Thymus (tissue), 11 donors: ENCODE data around the gene FXYD4. TPM values are rescaled to one million over a fixed set of nuclear protein-coding genes. Genes with fewer than 3 reads are reported as not detected.
"Not testable (repeated sequence)": the region's sequence is repeated elsewhere in the genome, so short reads cannot be mapped to it uniquely, and the experiment has no call there.

Source experiments
- DNase-seq, 9 donors: peaks; one replicate each; pipeline ENCODE4 v3.0.0-alpha.2; 2013; ENCODE audit warnings: low spot score in 9 of 9, low read depth in 6 of 9, missing footprints in 1 of 9
- H3K27ac ChIP-seq, 2 donors: one replicate each; pipeline ENCODE4 v1.5.1; 2013; ENCODE audit warnings: control low read depth in 1 of 2, low read depth in 1 of 2, low read length in 1 of 2, mild to moderate bottlenecking in 1 of 2, moderate library complexity in 1 of 2
- H3K27me3 ChIP-seq, 2 donors: one replicate each; pipeline ENCODE4 v1.5.1; 2013; ENCODE audit warnings: low read length in 1 of 2; ENCODE audit not compliant: control insufficient read depth in 2 of 2, insufficient read depth in 1 of 2
- H3K36me3 ChIP-seq, 2 donors: one replicate each; pipeline ENCODE4 v1.5.1; 2013; ENCODE audit warnings: low read length in 1 of 2, mild to moderate bottlenecking in 1 of 2, moderate library complexity in 1 of 2; ENCODE audit not compliant: control insufficient read depth in 2 of 2, insufficient read depth in 2 of 2
- H3K4me1 ChIP-seq, 2 donors: one replicate each; pipeline ENCODE4 v1.5.1; 2013; ENCODE audit warnings: low read length in 2 of 2; ENCODE audit not compliant: control insufficient read depth in 2 of 2, insufficient read depth in 2 of 2
- H3K4me3 ChIP-seq, 2 donors: one replicate each; pipeline ENCODE4 v1.5.1; 2013; ENCODE audit warnings: low read length in 2 of 2, control low read depth in 1 of 2, mild to moderate bottlenecking in 1 of 2
- H3K9me3 ChIP-seq, 2 donors: one replicate each; pipeline ENCODE4 v1.5.1; 2013; ENCODE audit warnings: low read length in 1 of 2, mild to moderate bottlenecking in 1 of 2; ENCODE audit not compliant: control insufficient read depth in 2 of 2, insufficient read depth in 1 of 2
- WGBS: extraction: QIAGEN DNeasy Blood & Tissue Kit; methylation state at CpG from one replicate; pipeline ENCODE4 v1.1.7; 2013; 5-methylcytosine and 5-hydroxymethylcytosine counted together
- polyA plus RNA-seq: library from polyadenylated mRNA; stranded (reverse); fragments of 200-250 nt; gene quantifications from one replicate; pipeline ENCODE4 v1.2.3, GENCODE V29; 2013
- total RNA-seq: library from RNA; stranded (reverse); fragments of 120-200 nt; gene quantifications from one replicate; pipeline ENCODE4 v1.2.4, GENCODE V29; 2013
- donor health status: healthy.

FXYD4 gene
- total and polyA plus RNA-seq, 2 donors: 0.14 to 0.59 TPM

DNA sequence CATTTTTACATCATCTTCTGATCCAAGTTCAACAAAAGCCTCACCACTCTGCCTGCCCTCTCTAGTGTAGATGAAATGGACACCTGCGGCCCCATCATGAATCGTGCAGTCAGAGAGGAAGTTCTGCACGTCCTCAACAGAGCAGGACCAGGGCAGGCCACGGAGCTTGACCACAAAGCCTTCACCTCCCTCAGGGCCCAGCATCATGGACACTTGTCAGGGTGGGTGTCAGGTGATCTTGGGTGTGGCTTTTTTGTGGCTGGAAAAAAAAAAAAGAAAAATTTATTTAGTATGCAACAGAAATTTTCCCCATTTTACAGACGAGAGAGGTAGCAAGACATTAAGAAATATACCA is 16.2 kb downstream of the FXYD4 start:
- no peak overlapping the region for H3K27ac ChIP-seq
- H3K36me3 ChIP-seq: peaks cover 60 to 82% of the 10 kb centered on the region in 2 donors
- H3K4me1 ChIP-seq: peaks cover 0 to 9% of the 10 kb centered on the region in 2 donors
- H3K27me3 ChIP-seq: no peaks in the 10 kb centered on the region
- H3K9me3 ChIP-seq: no peaks in the 10 kb centered on the region
- no peak for DNase-seq
- no peak overlapping the region for H3K4me3 ChIP-seq
- WGBS: 89% methylated on average over 5 of the region's 5 CpGs

DNA sequence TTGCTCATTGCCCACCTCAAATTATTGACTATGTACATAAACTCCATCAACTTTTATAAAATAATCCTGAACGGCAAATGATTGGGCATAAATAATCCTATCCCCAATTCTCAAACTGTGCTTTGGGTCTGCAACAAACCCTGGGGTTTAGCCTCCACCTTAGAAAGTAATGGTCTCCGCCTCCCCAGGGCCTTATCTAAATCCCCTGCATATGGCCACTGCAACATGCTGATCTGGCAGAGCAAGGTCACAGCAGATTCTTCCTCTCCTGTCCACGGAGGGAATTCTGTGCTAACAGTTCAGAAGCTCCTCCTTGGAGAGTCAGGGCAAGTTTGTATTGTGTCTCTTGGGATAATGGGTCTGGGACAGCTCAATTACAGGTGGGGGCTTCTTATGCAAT is 18.4 kb downstream of the FXYD4 start:
- Histone ChIP-seq H3K36me3 (peaks cover 66 to 96% of the 10 kb centered on the region in 2 donors), H3K4me1 (peaks cover 5 to 19% of the 10 kb centered on the region in 2 donors), H3K9me3 (no peaks in the 10 kb centered on the region), H3K27ac (no peak overlapping the region), H3K27me3 (no peaks in the 10 kb centered on the region), H3K4me3 (no peak overlapping the region)
- WGBS: 96% methylated on average over 3 of the region's 3 CpGs
- no peak for DNase-seq

DNA sequence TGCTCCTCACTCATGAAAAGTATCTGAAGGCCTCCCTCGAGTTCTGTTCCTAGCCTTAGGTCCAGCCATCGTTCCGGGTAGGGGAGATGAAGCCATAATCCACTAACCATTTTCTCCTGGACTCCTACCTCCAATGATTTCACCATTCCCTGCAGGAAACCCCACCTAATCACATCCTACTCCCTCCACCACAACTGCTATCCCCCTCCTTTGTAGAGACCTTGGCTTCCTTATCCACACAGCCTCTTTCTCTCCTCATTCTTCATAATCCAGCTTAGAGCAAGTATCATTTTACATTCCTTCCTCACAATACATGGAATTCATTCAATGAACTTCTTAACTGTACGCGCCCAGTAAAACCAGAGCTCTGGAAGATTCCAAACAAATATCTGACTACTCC is 18.9 kb downstream of the FXYD4 start:
- Histone ChIP-seq H3K9me3 (no peaks in the 10 kb centered on the region), H3K4me3 (no peak overlapping the region), H3K4me1 (peaks cover 8 to 23% of the 10 kb centered on the region in 2 donors), H3K27me3 (no peaks in the 10 kb centered on the region), H3K36me3 (peaks cover 64 to 95% of the 10 kb centered on the region in 2 donors), H3K27ac (no peak overlapping the region)
- 97% methylated on average over 5 of the region's 5 CpGs for WGBS
- DNase-seq: no peak

DNA sequence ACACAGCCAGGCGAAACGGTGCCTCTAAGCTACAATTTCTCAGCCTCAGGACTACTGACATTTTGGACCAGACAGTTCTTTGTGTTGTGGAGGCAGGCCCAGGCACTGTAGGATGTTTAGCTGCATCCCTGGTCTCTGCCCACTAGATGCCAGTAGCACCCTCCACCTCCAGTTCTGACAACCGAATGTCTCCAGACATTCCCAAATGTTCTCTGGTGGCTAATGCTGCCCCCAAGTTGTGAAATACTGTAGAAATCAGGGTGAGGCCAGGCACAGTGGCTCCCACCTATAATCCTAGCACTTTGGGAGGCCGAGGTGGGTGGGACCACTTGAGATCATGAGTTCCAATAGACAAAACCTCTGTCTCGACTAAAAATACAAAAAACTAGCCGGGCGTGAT is 19.3 kb downstream of the FXYD4 start:
- Histone ChIP-seq H3K27me3 (no peaks in the 10 kb centered on the region), H3K27ac (no peak overlapping the region), H3K4me1 (peaks cover 9 to 23% of the 10 kb centered on the region in 2 donors), H3K36me3 (peaks cover 64 to 91% of the 10 kb centered on the region in 2 donors), H3K4me3 (no peak overlapping the region), H3K9me3 (no peaks in the 10 kb centered on the region)
- peak in 1 of 9 donors; percentile 33 for DNase-seq
- 95% methylated on average over 7 of the region's 7 CpGs for WGBS

DNA sequence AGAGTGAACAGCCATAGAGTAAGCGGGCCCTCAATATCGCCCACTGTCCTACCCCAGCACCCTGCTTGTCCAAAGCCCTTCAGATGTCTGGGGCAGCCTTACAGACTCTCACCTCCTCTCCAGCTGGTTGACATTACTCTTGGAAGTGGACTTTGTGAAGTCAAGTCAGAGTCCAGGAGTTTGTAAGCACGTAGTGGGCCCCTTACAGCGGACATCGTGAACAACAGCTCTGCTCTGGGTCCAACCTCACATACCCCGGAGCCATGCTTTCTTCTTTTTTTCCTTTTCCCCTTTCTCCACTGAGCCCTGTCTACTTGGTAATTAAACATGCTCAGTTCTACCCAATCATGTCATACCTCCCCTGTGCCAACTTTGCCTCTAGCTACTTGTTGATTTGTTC is 20.1 kb downstream of the FXYD4 start:
- DNase-seq: no peak
- Histone ChIP-seq H3K27ac (no peak overlapping the region), H3K4me1 (peaks cover 13 to 23% of the 10 kb centered on the region in 2 donors), H3K27me3 (no peaks in the 10 kb centered on the region), H3K4me3 (no peak overlapping the region), H3K9me3 (no peaks in the 10 kb centered on the region), H3K36me3 (peaks cover 64 to 84% of the 10 kb centered on the region in 2 donors)
- WGBS: 96% methylated on average over 6 of the region's 6 CpGs

DNA sequence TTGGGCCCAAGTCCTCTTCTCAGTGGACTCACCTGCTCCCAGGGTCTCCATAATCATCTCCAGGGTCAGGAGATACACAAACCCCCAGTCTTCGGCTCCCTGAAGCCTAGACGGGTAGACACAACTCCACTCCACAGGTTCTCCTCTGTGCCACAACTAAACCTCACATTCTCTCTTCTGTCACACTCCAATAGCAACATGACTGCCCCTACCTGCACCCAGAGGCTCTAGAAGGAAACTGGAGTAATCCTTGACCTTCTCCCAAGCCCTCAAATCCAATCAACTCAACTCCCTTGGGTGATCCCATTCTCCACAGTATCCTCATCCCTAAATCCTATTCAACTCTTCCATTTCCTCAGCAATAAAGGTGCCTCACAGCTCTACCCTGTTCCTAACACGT is 21.3 kb downstream of the FXYD4 start:
- Histone ChIP-seq H3K9me3 (no peaks in the 10 kb centered on the region), H3K27me3 (no peaks in the 10 kb centered on the region), H3K36me3 (peaks cover 52 to 71% of the 10 kb centered on the region in 2 donors), H3K4me1 (peaks cover 13 to 21% of the 10 kb centered on the region in 2 donors), H3K4me3 (no peak overlapping the region), H3K27ac (no peak overlapping the region)
- WGBS: 99% methylated on average over 3 of the region's 3 CpGs
- no peak for DNase-seq

DNA sequence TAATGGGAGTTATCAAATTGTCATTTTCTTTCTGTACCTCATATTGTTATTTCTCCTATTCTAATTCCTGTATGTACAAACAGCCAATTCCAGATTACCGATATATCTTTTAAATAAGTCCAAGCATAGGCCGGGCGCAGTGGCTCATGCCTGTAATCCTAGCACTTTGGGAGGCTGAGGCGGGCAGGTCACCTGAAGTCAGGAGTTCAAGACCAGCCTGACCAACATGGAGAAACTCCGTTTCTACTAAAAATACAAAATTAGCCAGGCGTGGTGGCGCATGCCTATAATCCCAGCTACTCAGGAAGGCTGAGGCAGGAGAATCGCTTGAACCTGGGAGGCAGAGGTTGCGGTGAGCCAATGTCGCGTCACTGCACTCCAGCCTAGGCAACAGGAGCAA is 21.8 kb downstream of the FXYD4 start:
- H3K4me3 ChIP-seq, H3K27me3 ChIP-seq, DNase-seq, H3K9me3 ChIP-seq, H3K27ac ChIP-seq: not testable (repeated sequence)
- Histone ChIP-seq H3K4me1 (peaks cover 16 to 25% of the 10 kb centered on the region in 2 donors), H3K36me3 (peaks cover 52 to 67% of the 10 kb centered on the region in 2 donors)
- WGBS: 98% methylated on average over 11 of the region's 11 CpGs

DNA sequence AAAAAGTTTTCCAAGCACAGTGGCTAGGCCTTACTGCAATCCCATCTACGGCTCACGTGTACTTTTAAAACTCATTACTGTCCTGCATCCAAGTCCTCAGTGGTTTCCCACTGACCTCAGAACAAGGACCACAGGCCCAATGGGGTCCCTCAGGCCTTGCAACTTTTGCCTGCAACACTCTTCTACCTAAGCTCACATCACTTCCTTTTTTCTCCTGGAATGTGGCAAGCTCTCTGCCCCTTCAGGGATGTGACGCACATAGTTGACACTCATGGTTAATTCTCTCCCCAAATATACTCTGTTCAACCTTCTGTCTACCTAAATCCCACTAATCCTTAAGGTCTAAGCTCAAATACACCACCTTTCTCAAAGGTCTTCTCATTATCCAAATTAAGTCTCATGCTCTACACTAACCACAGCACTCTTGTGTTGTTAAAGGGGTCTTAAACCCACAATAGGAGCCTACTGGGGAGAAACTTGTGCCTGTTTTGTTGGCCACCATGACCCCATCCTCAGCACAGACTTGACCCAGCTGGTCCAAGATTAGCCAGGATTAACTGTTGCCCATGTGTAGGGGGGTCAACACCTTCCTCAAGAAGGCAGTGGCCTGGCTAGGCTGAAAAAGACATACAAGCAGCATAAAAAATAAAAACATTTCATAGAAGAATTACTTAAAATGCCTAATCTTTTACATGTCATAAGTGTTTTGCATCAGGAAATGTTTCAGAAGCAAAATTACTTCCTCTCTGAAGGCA is 22.3 kb downstream of the FXYD4 start:
- H3K27ac ChIP-seq: no peak overlapping the region
- peaks cover 21 to 31% of the 10 kb centered on the region in 2 donors for H3K4me1 ChIP-seq
- H3K9me3 ChIP-seq: no peaks in the 10 kb centered on the region
- DNase-seq: no peak
- WGBS: 97% methylated on average over 3 of the region's 3 CpGs
- H3K27me3 ChIP-seq: no peaks in the 10 kb centered on the region
- no peak overlapping the region for H3K4me3 ChIP-seq
- H3K36me3 ChIP-seq: peaks cover 46 to 61% of the 10 kb centered on the region in 2 donors

DNA sequence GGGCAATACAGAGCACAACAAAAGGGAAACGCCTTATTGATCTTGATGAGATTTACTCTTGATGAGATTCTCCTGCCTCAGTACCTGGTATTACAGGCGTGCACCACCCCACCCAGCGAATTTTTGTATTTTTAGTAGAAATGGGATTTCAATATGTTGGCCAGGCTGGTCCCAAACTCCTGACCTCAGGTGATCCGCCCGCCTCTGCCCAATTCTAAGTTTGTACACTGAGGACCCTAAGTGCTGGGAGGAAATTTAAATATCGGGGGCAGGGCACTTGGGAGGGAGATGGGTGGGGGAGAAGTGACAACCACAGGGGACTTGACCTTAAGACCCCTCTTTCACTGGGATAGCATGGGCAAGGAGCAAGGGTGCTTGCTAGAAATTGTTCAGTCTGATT is 23.4 kb downstream of the FXYD4 start:
- Histone ChIP-seq H3K4me1 (peaks cover 31 to 39% of the 10 kb centered on the region in 2 donors), H3K4me3 (peak overlapping the region in 1 of 2 donors; percentile 86), H3K27me3 (no peaks in the 10 kb centered on the region), H3K9me3 (no peaks in the 10 kb centered on the region), H3K36me3 (peaks cover 42 to 56% of the 10 kb centered on the region in 2 donors), H3K27ac (no peak overlapping the region)
- WGBS: 90% methylated on average over 6 of the region's 6 CpGs
- DNase-seq: no peak
